ENCODE results near the gene UROD.

DNA sequence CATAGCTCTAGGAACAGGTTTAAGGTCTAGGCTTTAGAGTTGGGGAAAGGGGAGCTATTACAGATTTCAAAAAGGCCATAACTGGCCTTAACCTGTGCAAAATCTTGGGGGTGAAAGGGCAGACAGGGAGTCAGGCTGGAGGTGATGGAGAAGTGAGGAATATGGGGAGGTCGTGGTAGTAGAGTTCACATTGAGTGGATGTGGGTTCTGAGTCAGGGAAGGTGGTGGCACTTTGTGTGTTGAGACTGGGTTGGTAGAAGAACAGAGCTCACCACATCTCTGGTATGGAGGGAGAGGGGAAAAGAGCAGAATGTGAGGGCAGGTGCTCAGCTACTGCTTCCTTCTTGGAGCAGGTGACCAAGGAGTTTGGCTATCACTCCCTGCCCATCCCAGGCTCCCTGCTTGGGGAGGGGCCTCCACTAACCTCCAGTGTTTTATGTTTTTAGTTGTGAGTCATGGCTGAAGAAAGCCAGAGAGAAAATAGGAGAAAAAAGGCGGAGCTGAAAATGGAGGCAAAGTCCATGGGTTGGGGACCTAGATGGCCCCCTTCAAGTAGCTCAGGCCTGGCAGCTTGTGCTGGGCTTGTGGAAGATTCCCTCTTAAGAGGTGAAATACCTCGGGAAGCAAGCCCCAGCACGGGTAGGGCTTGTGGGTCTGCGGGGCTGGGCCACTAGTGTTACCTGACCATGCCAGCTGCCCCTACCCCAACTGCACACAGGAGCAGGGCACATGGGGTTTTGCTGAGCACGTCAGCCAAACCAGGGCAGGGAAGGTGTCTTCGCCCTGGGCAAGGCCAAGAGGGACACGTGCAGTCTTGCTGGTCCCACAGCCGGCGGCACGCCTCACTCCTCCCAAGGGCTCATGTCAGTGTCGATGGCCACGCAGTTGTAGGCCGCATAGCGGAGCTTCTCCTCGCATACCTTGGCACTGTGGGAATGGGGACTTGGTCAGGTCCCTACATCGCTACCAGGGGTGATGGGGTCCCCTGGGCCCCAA, 9.1 kb upstream of the UROD start:
- TF ChIP-seq CTCF (IDR thresholded peaks at IDR 0.05), result no peak
- TF ChIP-seq POLR2A (IDR thresholded peaks at IDR 0.05; ENCODE audit: low read depth), result no peak
- TF ChIP-seq POLR2AphosphoS5 (IDR thresholded peaks at IDR 0.05), result no peak

Measured in esophagus muscularis mucosa (tissue), 3 donors.